DOHH2 (cell line): ENCODE data around the gene OVCA2.

Experiments
- H3F3A ChIP-seq: fragments of 200-600 bp; sonication (generic), shearing (Covaris generic); 2 replicates; pipeline ENCODE4 v1.6.0; 2016; ENCODE audit warnings: antibody characterized with exemption, mild to moderate bottlenecking; ENCODE audit not compliant: control insufficient read depth, insufficient read depth
- H3K27ac ChIP-seq: fragments of 200-600 bp; sonication (generic); 2 replicates; pipeline ENCODE4 v1.5.1; 2014; ENCODE audit warnings: low read depth, mild to moderate bottlenecking, low read length, moderate library complexity
- H3K27me3 ChIP-seq: fragments of 200-600 bp; sonication (generic); 2 replicates; pipeline ENCODE4 v1.6.1; 2014; ENCODE audit warnings: mild to moderate bottlenecking, low read length, mixed read lengths; ENCODE audit not compliant: control insufficient read depth
- H3K36me3 ChIP-seq: fragments of 200-600 bp; sonication (generic); 2 replicates; pipeline ENCODE4 v1.6.1; 2014; ENCODE audit warnings: mild to moderate bottlenecking, low read length, moderate library complexity, mixed read lengths; ENCODE audit not compliant: control insufficient read depth
- H3K4me1 ChIP-seq: fragments of 200-600 bp; sonication (generic); 2 replicates; pipeline ENCODE4 v1.6.1; 2014; ENCODE audit warnings: mild to moderate bottlenecking, low read length, mixed read lengths; ENCODE audit not compliant: control insufficient read depth
- H3K4me2 ChIP-seq: fragments of 200-600 bp; sonication (generic); 2 replicates; pipeline ENCODE4 v1.6.0; 2014; ENCODE audit warnings: mild to moderate bottlenecking, low read length, moderate library complexity
- H3K4me3 ChIP-seq: fragments of 200-600 bp; sonication (generic); 2 replicates; pipeline ENCODE4 v1.5.1; 2014; ENCODE audit warnings: mild to moderate bottlenecking, low read length, mixed read lengths
- H3K79me2 ChIP-seq: fragments of 200-600 bp; sonication (generic); 2 replicates; pipeline ENCODE4 v1.6.1; 2014; ENCODE audit warnings: mild to moderate bottlenecking, low read length, mixed read lengths; ENCODE audit not compliant: control insufficient read depth
- H3K9me2 ChIP-seq: fragments of 200-600 bp; sonication (generic); replicated peaks from 2 replicates; pipeline ENCODE4 v1.6.1; 2014; ENCODE audit warnings: mild to moderate bottlenecking, low read length, mixed read lengths; ENCODE audit not compliant: control insufficient read depth
- H3K9me3 ChIP-seq: fragments of 200-600 bp; sonication (generic); 2 replicates; pipeline ENCODE4 v1.6.1; 2014; ENCODE audit warnings: antibody characterized with exemption, low read length, mixed read lengths; ENCODE audit not compliant: control insufficient read depth, insufficient read depth
- H4K20me1 ChIP-seq: fragments of 200-600 bp; sonication (generic); 2 replicates; pipeline ENCODE4 v1.6.0; 2014; ENCODE audit warnings: low read depth, mild to moderate bottlenecking, antibody characterized with exemption, low read length, moderate library complexity; ENCODE audit not compliant: control insufficient read depth, insufficient read depth
- EZH2phosphoT487 ChIP-seq: fragments of 200-600 bp; sonication (generic); IDR thresholded peaks from 2 replicates; pipeline ENCODE4 v1.6.1; 2017; ENCODE audit warnings: borderline replicate concordance, mild to moderate bottlenecking, antibody characterized with exemption, low read length, moderate library complexity, mixed read lengths
- TF ChIP-seq, protein P1 (sequence below): fragments of 200-600 bp; sonication (generic); IDR thresholded peaks from one replicate; pipeline ENCODE4 v1.5.1; 2014; ENCODE audit warnings: antibody characterized with exemption, mild to moderate bottlenecking, low read depth, low read length; ENCODE audit not compliant: poor library complexity, severe bottlenecking

OVCA2 gene

DNA sequence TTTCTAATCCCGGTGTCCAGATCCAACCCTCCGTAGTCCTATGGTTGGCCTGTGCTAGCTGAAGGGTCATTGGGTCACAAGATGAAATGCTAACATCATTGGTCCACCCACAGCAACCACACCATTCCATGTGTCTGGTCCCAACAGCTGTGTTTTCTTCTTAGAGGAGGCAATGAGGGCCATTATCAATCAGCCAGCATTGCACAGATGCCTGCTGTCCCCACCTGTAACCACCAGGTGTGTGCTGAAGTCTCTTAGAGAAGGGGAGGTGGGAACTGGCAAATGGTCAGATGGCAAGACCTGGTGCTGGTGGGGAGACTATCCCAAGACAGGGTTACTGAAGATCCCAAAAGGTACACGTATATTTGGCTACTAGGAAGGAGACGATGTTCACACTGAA lies 50.4 kb downstream of the OVCA2 start:
- Histone ChIP-seq H3K4me3 (no peak overlapping the region), H3K27ac (no peak overlapping the region), H4K20me1 (no peaks in the 10 kb centered on the region; the same call in none of the 2 replicates), H3K36me3 (peaks cover 9% of the 10 kb centered on the region; the same call in 1 of the 2 replicates), H3K79me2 (no peaks in the 10 kb centered on the region), H3F3A (peaks cover 2% of the 10 kb centered on the region; the same call in 1 of the 2 replicates), H3K4me2 (no peak overlapping the region), H3K4me1 (peaks cover 43% of the 10 kb centered on the region), H3K9me2 (no peaks in the 10 kb centered on the region), H3K27me3 (no peaks in the 10 kb centered on the region), H3K9me3 (no peaks in the 10 kb centered on the region)
- TF ChIP-seq EZH2phosphoT487, result no peak
- TF ChIP-seq, protein P1, sequence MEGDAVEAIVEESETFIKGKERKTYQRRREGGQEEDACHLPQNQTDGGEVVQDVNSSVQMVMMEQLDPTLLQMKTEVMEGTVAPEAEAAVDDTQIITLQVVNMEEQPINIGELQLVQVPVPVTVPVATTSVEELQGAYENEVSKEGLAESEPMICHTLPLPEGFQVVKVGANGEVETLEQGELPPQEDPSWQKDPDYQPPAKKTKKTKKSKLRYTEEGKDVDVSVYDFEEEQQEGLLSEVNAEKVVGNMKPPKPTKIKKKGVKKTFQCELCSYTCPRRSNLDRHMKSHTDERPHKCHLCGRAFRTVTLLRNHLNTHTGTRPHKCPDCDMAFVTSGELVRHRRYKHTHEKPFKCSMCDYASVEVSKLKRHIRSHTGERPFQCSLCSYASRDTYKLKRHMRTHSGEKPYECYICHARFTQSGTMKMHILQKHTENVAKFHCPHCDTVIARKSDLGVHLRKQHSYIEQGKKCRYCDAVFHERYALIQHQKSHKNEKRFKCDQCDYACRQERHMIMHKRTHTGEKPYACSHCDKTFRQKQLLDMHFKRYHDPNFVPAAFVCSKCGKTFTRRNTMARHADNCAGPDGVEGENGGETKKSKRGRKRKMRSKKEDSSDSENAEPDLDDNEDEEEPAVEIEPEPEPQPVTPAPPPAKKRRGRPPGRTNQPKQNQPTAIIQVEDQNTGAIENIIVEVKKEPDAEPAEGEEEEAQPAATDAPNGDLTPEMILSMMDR, result no peak
